ENCODE measurements around the gene ENAH. TPM values are rescaled to one million over a fixed set of nuclear protein-coding genes. Genes with fewer than 3 reads are reported as not detected.

The ENAH gene
- total and polyA plus RNA-seq, 8 donors, result 8.0 to 62.8 (median 31.9) TPM

GRCh38 chr1:225480825-225481434 is 172.0 kb downstream of the ENAH start:
- FAIRE-seq, result no peak

GRCh38 chr1:225479996-225480720 is 172.8 kb downstream of the ENAH start:
- WGBS, 2 donors, result 80 to 87% methylated on average over 21 of the region's 21 CpGs
- ATAC-seq (no peak), FAIRE-seq (no peak), DNase-seq (no peak)
- intact Hi-C loops (cut with DNase I), result loop anchor here (5.0 to 10.0 kb wide), 5 partner anchors 295 to 497 kb away; partner anchors contain the start of gene SRP9 (in 1 of the 3)
- Histone ChIP-seq H3K27ac (no peak overlapping the region), H3K36me3 (no peaks in the 10 kb centered on the region), H3K27me3 (no peaks in the 10 kb centered on the region), H3K9me3 (no peaks in the 10 kb centered on the region), H3K4me3 (no peak overlapping the region), H3K4me1 (peaks cover 0 to 4% (median 0%) of the 10 kb centered on the region in 3 donors)
- TF ChIP-seq CTCF (IDR thresholded peaks at IDR 0.05), result no peak

More at GRCh38 chr1:225480825-225481434, 172.0 kb downstream of the ENAH start:
- Histone ChIP-seq H3K36me3 (no peaks in the 10 kb centered on the region), H3K4me3 (no peak overlapping the region), H3K27me3 (no peaks in the 10 kb centered on the region), H3K27ac (peak overlapping the region in 1 of 4 donors; percentile 19), H3K9me3 (no peaks in the 10 kb centered on the region), H3K4me1 (peaks cover 0 to 4% (median 0%) of the 10 kb centered on the region in 3 donors)
- 18 to 20% methylated on average over 6 of the region's 6 CpGs for WGBS, 2 donors
- peak; percentile 62 to 87 (median 78) for DNase-seq
- peak; percentile 90 to 99 (median 96) for ATAC-seq
- TF ChIP-seq CTCF (IDR thresholded peaks at IDR 0.05), result peak; percentile 70 to 85 (median 74)
- intact Hi-C loops (cut with DNase I), result no loop called here

DNA sequence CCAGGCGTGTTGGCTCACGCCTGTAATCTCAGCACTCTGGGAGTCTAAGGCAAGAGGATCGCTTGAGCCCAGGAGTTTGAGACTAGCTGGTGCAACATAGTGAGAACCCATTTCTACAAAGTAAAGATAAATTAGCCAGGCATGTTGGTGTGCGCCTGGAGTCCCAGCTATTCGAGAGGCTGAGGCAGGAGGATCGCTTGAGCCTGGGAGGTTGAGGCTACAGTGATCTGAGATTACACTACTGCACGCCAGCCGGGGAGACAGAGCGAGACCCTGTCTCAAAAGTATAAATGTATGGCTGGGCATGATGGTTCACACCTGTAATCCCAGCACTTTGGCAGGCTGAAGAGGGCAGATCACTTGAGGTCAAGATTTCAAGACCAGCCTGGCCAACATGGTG is 173.6 kb downstream of the ENAH start:
- DNase-seq, result peak in 1 of 6 donors; percentile 2
- Histone ChIP-seq H3K27me3 (no peaks in the 10 kb centered on the region), H3K9me3 (no peaks in the 10 kb centered on the region), H3K4me1 (peaks cover 0 to 4% (median 0%) of the 10 kb centered on the region in 3 donors), H3K4me3 (no peak overlapping the region), H3K36me3 (no peaks in the 10 kb centered on the region), H3K27ac (no peak overlapping the region)
- ATAC-seq, result no peak
- FAIRE-seq, result no peak
- WGBS, 2 donors, result 93 to 94% methylated on average over 9 of the region's 9 CpGs
- TF ChIP-seq CTCF (IDR thresholded peaks at IDR 0.05), result no peak
- intact Hi-C loops (cut with DNase I), result loop anchor here (5.0 to 10.0 kb wide), 5 partner anchors 295 to 498 kb away; partner anchors contain the start of gene SRP9 (in 1 of the 3)

GRCh38 chr1:225477296-225477911 is 175.5 kb downstream of the ENAH start:
- FAIRE-seq, result no peak
- TF ChIP-seq CTCF (IDR thresholded peaks at IDR 0.05), result no peak
- intact Hi-C loops (cut with DNase I), result loop anchor here (5.0 to 10.0 kb wide), 5 partner anchors 297 to 500 kb away; partner anchors contain the start of gene SRP9 (in 1 of the 3)
- no peaks in the 10 kb centered on the region for H3K36me3 ChIP-seq
- no peak for ATAC-seq
- H3K4me3 ChIP-seq, result no peak overlapping the region
- peaks cover 0 to 4% (median 0%) of the 10 kb centered on the region in 3 donors for H3K4me1 ChIP-seq
- no peak overlapping the region for H3K27ac ChIP-seq
- DNase-seq, result peak in 1 of 6 donors; percentile 3
- 85 to 92% methylated on average over 6 of the region's 6 CpGs for WGBS, 2 donors
- H3K9me3 ChIP-seq, result no peaks in the 10 kb centered on the region
- no peaks in the 10 kb centered on the region for H3K27me3 ChIP-seq

All from pancreas (tissue), 10 donors.